ENCODE results near the gene TP53BP2. TPM values are rescaled to one million over a fixed set of nuclear protein-coding genes. Genes with fewer than 3 reads are reported as not detected.

The TP53BP2 gene
- total RNA-seq, 1 donor from 2014 or later, result 22.1 TPM

- intact Hi-C loops (cut with micrococcal nuclease), result no loop called here
- DNase-seq, result peak; percentile 58
Measured at GRCh38 chr1:223732993-223733798, 112.6 kb downstream of the TP53BP2 start.

GRCh38 chr1:223731133-223731770 lies 114.5 kb downstream of the TP53BP2 start:
- DNase-seq (peak; percentile 84), ATAC-seq (peak; percentile 57)
- intact Hi-C loops (cut with micrococcal nuclease), result no loop called here

More at GRCh38 chr1:223732993-223733798, 112.6 kb downstream of the TP53BP2 start:
- ATAC-seq, result peak; percentile 63

GRCh38 chr1:223730479-223731132 lies 115.1 kb downstream of the TP53BP2 start:
- intact Hi-C loops (cut with micrococcal nuclease), result no loop called here
- no peak for ATAC-seq

GRCh38 chr1:223729906-223730305 lies 115.8 kb downstream of the TP53BP2 start:
- DNase-seq (no peak), ATAC-seq (no peak)

More at GRCh38 chr1:223730479-223731132, 115.1 kb downstream of the TP53BP2 start:
- DNase-seq, result no peak

More at GRCh38 chr1:223729906-223730305, 115.8 kb downstream of the TP53BP2 start:
- intact Hi-C loops (cut with micrococcal nuclease), result no loop called here

Other genes starting within 250 kb of the TP53BP2 start
- gene CAPN8, start 180.2 kb downstream of the TP53BP2 start, total RNA-seq, result not detected
- gene CAPN2, start 133.4 kb downstream of the TP53BP2 start, total RNA-seq, result 76.9 TPM